Measurements from ENCODE around the gene SLA2.

The SLA2 gene

GRCh38 chr20:36562724-36563123, 83.3 kb downstream of the SLA2 start:
- Mint-ChIP-seq H3K4me1 (peaks cover 22% of the 10 kb centered on the region), H3K4me3 (no peak overlapping the region), H3K27ac (no peak overlapping the region), H3K36me3 (peaks cover 8% of the 10 kb centered on the region), H3K9me3 (peaks cover 6% of the 10 kb centered on the region)
- DNase-seq (ENCODE audit: low spot score in 2 of 2) (no peak), ATAC-seq (no peak)

Measured in stimulated activated effector memory CD8-positive, alpha-beta T cell treated with anti-CD3 and anti-CD28 coated beads, Interleukin-12 subunit alpha, Interleukin-12 subunit beta, amount 100 ng/mL, for 72 hours (primary cell).